ENCODE results near the gene EXTL1.
"Not testable (repeated sequence)": the region's sequence is repeated elsewhere in the genome, so short reads cannot be mapped to it uniquely, and the experiment has no call there.

Gene EXTL1

GRCh38 chr1:26021647-26022403 lies at the start of gene EXTL1:
Gene EXTL1, plus strand, starts transcription at chr1:26021775. Its CDS starts 872 bp downstream, at chr1:26022647.
- DNase-seq: no peak

DNA sequence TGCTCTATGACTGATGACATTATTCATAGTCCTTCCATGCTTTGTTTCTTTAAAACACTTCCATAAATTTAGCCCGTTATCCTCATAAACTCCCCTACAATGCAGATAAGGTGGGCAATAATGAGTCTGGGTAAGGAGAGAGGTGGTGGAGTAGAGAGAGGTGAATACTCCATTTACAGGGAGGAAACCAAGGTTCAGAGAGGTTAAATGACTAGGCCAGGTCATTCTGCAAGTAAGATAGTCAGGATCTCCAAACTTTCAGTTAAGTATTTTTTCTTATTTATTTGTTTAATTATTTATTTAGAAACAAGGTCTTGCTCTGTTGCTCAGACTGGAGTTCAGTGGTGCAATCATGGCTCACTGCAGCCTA lies 49.8 kb upstream of the EXTL1 start:
- no peak for DNase-seq

DNA sequence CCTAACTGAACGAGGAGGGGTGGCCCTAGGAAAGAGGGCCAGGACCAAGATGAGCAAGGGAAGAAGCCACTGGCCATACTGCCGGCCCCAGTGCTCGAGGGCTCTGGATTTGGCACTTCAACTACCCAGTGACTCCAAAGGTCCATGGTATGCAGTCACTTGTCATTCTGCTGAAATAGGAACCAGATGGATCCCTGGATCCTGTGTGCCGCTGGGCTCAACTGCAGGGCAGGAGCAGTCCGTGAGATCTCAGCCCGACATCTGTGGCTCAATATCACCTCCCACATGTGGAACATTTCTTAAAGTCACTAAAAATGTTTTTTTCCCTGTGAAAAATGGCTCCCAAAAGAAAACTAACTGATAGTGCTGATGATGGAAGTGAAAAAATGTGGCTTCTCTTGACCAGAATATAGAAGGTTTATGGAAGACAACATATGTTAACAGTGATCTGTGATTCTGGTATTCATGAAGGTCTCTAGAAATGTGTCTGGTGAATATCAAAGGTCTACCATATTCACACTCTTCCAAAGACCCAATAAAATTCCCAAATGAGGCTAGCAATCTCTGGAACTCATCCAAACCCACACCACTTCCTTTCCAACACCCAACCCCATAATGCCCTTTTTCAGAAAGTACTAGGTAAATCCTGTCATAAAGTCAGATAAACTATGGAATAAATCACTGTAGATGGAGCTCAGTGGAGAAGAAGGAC lies 47.8 kb upstream of the EXTL1 start:
- no peak for DNase-seq

DNA sequence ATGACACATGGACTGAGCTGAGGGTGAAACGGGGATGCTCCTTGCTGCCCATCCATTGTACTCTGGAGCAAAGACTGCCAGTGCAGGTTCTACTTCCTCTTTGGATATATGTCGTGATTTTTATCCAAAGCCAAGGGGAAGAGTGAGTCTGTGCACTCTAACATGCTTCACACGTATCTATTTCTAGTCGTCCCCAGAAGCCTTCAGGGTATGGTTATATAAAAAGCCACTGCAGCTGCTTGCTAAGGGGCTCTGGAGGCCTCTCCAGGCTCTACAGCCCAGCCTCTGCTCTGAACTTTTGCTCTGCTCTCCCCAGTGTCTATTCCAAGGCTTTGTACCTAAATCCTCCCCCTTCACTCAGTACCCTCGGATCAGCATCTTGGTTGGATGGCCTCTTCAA lies 43.8 kb upstream of the EXTL1 start:
- no peak for DNase-seq

GRCh38 chr1:25978403-25978802 lies 43.2 kb upstream of the EXTL1 start:
- DNase-seq: no peak

DNA sequence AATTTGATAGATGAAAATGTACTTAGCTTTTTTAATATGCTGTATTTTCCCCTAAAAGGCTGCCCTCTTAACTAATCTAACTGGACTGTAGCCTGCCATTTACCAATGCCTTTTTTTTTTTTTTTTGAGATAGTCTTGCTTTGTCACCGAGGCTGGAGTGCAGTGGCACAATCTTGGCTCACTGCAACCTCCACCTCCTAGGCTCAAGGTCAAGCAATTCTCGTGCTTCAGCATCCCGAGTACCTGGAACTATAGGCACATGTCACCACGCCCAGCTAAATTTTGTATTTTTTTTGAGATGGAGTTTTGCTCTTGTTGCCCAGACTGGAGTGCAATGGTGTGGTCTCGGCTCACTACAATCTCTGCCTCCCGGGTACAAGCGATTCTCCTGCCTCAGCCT lies 42.4 kb upstream of the EXTL1 start:
- no peak for DNase-seq

- no peak for DNase-seq
Measured at GRCh38 chr1:25985171-25985570, 36.4 kb upstream of the EXTL1 start.

- no peak for DNase-seq
Measured at GRCh38 chr1:25985670-25986069, 35.9 kb upstream of the EXTL1 start.

GRCh38 chr1:25986773-25987172 lies 34.8 kb upstream of the EXTL1 start:
- not testable (repeated sequence) for DNase-seq

DNA sequence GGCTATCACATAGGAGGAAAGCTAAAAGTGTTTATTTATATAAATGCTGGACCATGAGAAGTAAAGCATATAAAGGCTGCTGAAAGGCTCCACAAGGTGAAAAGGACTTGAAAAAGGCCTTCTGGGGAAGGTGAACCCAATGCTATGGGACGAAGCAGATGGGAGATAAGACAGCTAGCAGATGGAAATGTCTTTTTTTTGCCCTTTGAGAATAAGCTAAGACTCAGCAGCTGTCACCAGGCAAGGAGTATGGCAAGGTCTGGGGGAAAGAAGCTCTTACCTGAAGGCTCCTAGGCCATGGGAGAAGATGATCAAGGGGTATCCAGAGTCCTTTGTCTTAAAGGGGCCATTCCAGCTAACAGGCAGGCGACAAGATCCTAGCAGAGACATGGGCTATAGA lies 33.6 kb upstream of the EXTL1 start:
- no peak for DNase-seq

DNA sequence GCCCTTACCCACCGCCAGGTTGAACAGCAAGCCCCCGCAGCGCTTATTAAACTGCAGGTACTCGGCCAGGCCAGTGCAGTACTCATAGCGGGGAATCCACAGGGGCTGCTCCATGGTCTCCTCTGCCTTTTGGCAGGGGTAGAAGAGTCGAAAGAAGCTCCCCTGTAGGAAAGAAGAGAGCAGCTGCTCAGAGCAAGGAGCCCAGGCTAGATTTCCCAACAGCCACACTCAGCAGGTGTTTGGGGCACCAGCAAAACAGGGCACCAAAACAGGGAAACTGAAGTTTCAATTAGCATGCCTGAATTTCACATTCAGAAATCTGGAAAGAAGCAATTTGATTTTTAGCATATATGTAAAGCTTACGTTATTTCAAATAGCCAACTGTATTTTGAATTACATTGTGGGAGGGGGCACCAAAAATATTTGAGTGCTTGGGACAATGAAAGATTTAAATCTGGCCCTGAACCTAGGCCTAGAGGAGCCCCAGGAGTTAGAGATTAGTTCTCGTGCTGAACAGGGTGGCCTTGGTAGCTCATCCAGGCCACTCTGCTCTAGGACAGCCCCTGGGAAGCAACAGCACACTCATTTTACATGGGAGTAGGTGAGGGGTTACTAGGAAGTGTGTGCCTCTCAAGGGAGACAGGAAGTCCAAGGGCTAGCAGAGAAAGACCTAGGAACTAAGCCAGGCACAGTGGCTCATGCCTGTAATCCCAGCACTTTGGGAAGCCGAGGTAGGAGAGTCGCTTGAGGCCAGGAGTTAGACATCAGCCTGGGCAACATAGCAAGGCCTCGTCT lies 31.9 kb upstream of the EXTL1 start:
- no peak for DNase-seq

DNA sequence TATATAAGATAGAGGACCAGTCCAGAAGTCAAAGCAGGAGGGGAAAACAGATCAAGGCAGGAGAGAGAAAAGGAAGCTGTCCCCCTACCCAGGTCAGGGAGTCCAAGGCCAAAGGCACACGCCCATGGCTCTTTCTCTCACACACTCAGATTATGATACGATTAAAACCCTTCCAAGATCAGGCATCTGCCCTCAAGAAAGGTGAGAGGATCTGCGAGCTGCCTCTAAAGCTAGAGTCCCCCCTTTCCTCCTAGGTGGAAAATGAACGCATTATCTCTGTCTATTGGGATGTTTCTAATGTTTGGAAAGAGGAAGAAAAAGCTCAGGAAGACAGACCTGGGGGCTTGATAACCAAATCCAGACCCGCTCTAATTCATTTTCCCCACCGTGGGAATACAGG lies 31.3 kb upstream of the EXTL1 start:
- DNase-seq: no peak

DNA sequence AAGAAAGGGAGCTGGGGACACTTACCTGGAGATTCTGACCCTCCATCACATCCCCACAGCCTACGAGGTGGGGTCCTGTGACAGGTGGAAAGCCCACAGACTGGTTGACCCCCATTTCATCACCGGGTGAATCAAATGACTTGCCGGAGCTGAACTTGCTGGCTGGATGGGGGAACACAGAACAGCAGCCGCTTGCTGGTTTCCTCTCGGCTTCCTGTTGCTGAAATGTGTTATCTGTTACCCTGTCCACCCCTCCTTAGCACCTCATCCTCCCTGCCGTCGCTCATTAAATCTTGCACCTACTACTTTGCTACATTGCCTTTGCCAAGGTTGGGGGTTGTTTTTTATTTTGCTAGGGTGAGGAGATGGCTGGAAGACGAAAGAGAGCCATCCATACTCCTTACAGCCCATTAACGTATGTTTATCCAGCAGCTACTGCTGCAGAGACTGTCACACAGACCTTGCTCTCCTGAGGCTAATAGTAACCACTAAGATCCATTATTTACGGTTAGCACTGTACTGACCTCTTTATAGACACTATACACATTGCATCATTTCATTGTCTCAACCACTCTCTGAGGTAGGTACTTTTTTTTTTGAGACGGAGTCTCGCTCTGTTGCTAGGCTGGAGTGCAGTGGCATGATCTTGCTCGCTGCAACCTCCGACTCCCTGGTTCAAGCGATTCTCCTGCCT lies 30.7 kb upstream of the EXTL1 start:
- peak; percentile 43 for DNase-seq

DNA sequence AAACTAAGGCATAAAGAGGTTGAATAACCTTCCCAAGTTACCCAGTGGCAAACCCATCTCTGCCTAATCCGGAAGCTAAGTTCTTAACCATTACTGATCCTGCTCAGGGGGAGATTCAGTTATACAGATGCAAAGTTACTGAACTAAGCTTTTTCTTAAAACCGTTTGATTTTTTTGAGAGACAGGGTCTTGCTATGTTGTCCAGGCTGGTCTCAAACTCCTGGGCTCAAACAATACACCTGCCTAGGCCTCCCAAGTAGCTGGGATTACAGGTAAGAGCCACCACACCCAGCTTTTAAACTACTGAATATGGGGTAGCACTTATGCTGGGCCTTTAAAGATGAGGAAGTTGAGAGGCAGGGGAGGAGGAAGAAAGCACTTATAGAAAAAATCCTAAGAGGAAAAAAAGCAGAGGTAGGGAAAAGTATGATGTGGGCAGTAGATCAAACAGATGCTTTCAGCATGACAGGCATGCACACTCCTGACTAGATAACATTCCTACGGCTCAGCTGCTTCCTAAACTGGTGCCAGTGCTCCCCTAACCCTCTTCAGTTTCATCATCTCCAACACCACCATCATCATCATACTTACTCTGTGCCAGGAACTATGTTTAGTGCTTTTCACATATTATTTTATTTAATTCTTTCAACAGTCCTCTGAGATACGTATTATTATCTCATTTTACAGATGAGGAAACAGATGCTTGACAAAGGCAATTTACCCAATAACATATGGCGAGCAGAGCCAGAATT lies 29.5 kb upstream of the EXTL1 start:
- no peak for DNase-seq

GRCh38 chr1:25992689-25993171 lies 28.8 kb upstream of the EXTL1 start:
- DNase-seq: no peak

DNA sequence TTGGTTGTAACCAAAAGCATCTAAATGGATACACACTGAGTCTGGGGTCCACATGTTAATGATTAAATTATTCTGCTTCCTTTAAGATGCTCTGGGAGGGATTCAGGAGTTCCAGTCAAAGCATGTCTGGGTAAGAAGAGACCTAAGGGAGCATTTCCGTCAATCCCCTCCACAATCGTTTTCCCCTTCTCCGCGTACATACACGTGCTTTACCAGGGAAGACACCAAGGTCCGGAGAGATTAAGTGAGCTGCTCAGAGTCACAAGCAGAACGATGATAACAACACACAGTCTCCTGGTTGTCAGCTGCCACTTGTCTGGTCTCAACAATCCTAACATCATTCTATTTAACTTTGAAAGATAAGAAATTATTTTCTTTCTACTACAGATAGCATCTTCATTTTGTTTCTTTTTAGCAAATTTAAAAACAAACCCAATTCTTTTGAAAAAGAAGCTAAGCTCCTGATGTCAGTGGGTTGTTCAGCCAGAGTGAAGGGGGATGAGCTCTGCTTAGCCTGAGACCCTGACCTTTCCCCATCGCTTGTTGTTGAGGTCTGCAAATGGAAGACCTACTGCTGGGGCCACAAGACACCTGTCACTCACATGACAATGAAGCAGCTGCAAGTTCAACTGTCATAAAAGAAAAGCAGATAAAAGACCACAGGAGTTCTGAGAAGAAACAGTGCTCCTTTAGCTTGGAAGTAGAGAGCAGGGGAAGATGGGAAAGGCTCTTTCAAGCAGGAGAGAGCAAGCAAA lies 28.2 kb upstream of the EXTL1 start:
- no peak for DNase-seq

GRCh38 chr1:25994402-25995150 lies 27.0 kb upstream of the EXTL1 start:
- DNase-seq: no peak

DNA sequence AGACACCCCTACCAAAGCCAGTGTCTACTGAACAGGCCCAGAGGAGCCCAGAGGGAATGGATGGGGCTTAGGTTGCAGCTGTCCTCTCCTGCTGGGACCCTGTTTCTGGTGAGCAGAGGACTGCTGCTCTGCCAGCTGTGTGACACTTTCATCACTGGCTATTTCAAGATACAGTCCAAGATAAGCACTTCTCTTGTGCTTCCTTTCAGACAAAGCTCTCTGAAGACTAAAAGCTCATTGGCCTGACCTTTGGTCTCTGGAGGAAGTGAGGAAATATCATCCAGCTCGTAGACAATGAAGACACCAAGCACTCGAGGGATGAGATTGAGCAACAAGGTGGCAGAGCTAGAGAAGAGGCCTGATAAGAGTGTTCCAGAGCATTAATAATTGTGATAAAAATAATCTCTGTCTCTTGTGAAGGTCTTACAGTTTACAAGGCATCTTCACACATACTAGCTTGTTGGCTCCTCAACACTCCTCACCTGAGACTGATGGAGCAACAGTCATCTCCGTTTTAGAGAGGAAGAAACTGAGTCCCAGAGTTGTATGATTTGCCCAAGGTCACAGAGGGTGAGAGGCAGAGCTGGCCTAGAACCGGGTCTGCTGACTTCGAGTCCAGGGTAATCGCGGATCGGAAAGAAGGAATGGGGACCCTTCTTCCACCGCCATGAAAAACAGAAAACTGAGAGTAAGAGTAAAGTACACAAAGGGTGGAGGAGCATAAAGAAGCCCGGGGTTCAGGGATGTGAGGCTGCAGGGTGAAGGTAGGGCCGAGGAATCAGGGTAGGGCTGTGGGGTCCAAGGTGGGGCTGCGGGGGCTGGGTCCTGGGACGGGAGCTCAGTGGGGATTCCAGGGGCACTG lies 24.4 kb upstream of the EXTL1 start:
- no peak for DNase-seq
